ENCODE measurements around the gene NHSL2.

- no peak for TF ChIP-seq CTCF (IDR thresholded peaks at IDR 0.05)
- no peak for TF ChIP-seq POLR2A (IDR thresholded peaks at IDR 0.05)
Measured at GRCh38 chrX:72060921-72061490, 150.4 kb downstream of the NHSL2 start.
